ENCODE results near the gene TMEM92.

GRCh38 chr17:50304781-50305404 is 30.6 kb downstream of the TMEM92 start:
- TF ChIP-seq CTCF (conservative IDR thresholded peaks at IDR 0.05; ENCODE audit: low read depth, low read length), result no peak
- TF ChIP-seq EZH2 (IDR thresholded peaks at IDR 0.05; ENCODE audit: low read length, unreplicated experiment), result no peak
